Measurements from ENCODE around the gene FBN1.

The FBN1 gene

DNA sequence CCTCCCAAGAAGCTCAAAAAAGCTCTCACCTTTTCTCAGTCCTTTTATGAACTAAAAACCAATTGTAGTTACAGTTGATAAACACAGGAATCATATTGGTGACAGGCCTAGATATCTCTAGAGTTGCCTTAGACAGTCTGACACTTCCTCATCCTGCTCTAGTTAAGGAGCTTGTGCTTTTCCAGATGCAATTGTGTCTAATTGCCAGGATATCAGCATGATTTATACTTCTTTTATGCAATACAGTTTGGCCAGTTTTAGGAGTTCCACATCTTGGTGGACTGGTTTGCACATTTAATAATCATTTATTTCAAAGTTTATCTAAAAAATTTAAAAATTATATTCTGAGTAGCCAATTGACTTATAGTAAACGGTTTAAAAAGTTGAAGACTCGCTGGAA is 218.6 kb downstream of the FBN1 start:
- no peak for DNase-seq (ENCODE audit: low read depth)

DNA sequence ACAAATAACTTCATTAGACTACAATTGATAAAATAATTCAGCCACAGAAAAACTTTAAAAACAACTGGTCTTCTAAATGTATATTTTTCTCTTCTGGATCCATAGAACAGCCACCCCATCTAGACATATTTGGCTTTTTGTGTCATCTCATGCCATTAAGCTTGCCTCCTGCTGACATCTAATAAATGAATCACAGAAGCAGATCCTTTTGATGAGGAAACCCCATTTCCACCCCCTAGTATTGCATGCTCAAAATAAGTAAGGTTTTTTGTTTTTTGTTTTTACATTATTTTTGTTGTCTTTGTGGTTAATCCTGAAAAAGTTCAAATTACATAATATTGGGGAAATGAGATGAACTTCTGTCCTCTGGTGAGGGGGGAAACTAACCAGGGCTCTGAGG is 219.5 kb downstream of the FBN1 start:
- DNase-seq (ENCODE audit: low read depth) = no peak

DNA sequence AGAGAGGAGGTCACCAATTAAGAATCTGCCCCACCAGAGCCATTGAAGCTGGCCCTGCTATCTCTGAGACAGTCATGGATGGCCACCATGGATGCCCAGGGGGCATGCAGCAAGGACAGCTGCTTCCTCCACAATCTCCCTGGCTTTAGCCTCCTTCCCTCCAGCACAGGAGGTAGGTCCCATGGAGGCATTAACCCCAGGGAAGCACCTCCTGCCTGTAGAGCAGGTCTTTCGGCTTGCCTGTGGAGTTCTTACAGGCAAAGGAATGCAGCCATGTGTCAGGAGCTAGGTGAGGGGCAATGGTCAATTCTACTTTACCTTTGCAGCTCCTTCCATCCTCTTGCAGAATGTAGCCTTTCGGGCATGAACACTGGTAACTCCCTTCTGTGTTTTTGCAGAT is 220.5 kb downstream of the FBN1 start:
- DNase-seq (ENCODE audit: low read depth) = no peak

GRCh38 chr15:48423896-48424475 is 221.5 kb downstream of the FBN1 start:
- no peak for DNase-seq (ENCODE audit: low read depth)

DNA sequence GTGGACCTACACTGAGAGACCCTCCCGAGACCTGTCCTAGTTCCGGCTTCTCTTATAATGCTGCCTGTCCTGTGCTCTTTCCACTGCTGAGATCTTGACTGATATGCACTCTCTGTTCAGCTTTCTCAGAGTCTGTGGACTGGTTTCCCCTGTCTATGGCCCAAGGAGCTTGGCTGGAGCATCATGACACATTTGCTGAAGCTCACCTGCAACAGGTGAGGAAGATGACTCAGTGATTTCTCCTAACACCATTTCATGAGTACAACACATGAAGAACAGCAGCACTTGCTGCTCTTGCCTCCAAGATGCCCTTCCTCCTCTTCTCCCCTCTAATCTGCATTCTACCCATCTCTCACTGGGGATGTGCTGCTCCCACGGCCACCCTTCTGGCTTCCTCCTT is 222.2 kb downstream of the FBN1 start:
- DNase-seq (ENCODE audit: low read depth) = no peak

- DNase-seq (ENCODE audit: low read depth) = no peak
Measured at GRCh38 chr15:48422401-48422800, 223.1 kb downstream of the FBN1 start.

GRCh38 chr15:48421362-48421761 is 224.1 kb downstream of the FBN1 start:
- no peak for DNase-seq (ENCODE audit: low read depth)

GRCh38 chr15:48419896-48420295 is 225.6 kb downstream of the FBN1 start:
- no peak for DNase-seq (ENCODE audit: low read depth)

GRCh38 chr15:48418343-48418742 is 227.2 kb downstream of the FBN1 start:
- no peak for DNase-seq (ENCODE audit: low read depth)

- no peak for DNase-seq (ENCODE audit: low read depth)
Measured at GRCh38 chr15:48416301-48416700, 229.2 kb downstream of the FBN1 start.

- no peak for DNase-seq (ENCODE audit: low read depth)
Measured at GRCh38 chr15:48415036-48415886, 230.2 kb downstream of the FBN1 start.

GRCh38 chr15:48414015-48414414 is 231.5 kb downstream of the FBN1 start:
- no peak for DNase-seq (ENCODE audit: low read depth)

DNA sequence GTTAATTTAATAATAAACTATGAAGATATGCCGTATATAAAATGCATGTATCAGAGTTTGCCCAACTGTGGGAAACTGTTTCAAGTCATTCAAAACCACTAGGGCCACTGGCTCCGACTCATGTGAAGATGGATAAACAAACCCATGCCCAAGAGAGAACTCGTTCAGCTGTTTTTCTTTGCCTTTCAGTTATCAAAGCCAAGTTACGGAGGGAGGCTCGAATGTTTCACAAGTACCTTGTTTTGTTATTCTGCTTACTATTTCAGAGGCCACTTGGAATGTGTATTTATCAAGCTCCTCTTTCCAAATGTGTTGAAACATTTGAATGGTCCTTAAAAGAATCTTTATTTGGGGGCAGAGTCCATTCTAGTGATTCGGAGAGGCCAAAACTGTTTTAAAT is 232.2 kb downstream of the FBN1 start:
- no peak for DNase-seq (ENCODE audit: low read depth)

DNA sequence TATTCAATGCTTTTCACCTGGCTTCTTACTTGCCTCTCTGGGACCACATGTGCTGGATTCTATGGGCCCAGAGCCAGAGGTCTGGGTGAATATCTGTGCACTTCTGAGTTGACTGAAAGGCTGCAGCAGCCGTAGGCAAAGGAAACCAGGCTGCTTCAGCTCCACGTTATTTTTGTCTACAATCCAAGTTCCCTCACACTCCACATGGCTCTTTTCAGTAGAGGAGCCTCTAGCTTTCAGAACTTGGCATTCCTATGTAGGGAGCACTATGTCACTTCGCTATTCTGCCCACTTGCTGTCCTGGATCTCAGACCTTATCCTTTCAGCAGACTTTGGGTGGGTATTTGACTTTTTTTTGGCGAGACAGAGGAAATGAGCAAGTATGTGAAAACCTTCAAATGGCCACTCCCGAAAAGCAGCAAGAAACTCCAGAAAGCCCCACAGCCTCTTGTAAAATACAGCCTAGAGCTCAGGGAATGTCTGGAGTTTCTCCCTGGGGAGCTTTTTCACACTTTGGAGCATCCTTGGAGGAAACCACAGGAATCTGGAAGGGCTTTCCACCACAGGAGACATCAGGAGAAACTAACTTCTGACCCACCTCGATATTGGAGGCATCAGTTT is 233.4 kb downstream of the FBN1 start:
- no peak for DNase-seq (ENCODE audit: low read depth)

- no peak for DNase-seq (ENCODE audit: low read depth)
Measured at GRCh38 chr15:48409623-48410022, 235.9 kb downstream of the FBN1 start.

DNA sequence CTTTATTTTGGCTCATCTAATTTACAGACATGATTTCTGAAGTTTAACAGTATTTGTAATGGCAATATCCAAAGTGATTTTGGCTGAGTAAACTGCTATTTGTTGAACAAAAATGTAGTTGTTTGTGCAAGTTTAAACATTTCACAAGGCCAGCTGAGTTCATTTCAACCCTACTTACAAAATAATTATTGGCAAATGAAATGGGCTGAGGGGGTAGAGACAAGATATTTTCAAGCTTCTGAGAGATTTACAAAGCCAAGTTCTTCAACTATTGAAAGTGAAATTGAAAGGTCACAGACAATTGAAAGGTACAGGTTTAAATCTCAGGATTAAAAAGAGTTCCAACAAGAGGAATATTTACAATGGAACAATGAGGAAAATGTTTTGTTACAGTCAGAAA is 237.2 kb downstream of the FBN1 start:
- DNase-seq (ENCODE audit: low read depth) = no peak

DNA sequence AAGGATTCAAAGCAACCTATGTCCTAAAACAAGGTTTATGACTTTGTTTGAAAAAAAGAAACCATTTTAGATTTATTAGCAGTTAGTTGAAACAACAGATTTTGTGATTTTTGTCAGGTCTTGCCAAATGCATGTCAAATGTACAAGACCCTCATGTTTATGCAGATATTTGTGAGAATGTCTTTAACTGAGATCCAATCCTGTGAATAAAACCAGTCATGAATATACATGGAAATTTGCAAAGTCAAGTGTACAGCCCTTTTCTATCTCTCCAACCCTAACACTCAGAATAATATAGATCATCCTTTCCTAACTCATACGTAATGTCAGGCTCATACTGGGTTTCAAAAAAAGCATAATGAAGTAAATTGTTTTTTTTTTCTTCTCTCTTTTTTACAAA is 237.9 kb downstream of the FBN1 start:
- no peak for DNase-seq (ENCODE audit: low read depth)

GRCh38 chr15:48406911-48407310 is 238.6 kb downstream of the FBN1 start:
- DNase-seq (ENCODE audit: low read depth) = no peak

DNA sequence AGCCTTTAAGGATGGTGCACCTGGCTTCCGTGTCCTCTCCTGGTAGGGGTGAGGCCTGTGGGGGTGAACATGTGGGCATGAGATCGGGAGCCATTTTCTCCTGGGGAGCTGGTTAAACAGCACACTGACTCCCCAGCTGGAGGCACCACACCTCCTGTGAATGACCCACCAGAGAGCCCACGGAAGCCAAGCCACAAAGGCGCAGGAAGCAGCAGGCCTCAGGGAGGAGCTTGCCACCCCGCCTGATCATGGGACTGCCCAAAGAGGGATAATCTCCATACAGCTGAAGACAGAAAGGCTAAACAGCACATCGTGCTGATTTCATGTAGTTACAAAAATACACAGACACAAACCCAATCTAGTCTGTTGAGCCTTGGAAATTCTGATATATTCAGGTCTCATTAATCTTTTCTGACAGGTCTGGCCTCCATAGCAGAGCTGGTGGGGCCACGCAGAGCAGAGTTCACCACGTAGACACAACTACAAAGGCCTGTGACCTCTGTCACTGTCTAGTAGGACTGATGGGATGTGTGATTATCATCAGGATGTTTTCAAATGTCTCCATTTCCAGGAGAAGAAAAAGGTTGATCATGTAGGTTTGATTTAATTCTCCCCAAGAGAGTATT is 239.1 kb downstream of the FBN1 start:
- DNase-seq (ENCODE audit: low read depth) = no peak

GRCh38 chr15:48402427-48403177 is 242.9 kb downstream of the FBN1 start:
- DNase-seq (ENCODE audit: low read depth) = no peak

GRCh38 chr15:48400086-48400485 is 245.4 kb downstream of the FBN1 start:
- no peak for DNase-seq (ENCODE audit: low read depth)

DNA sequence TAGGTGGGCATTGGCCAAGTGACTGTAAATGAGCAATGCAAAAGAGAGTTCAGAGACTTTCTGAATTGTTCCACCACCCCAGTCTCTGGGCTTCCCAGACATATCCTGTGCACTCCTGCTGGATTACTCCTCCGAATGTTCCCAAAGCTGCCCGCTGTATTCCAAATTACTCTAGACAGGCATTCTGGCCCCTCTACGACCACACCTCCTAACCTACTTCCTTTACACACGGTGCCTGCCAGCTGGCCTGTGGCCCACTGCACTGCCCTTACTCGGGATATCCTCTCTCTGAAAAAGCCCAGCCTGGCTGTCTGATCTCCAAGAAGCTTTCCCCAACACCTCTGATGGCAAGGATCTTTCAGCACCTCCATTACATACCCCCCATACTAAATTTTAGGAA is 247.7 kb downstream of the FBN1 start:
- no peak for DNase-seq (ENCODE audit: low read depth)
